ENCODE results near the gene XIRP1. TPM values are rescaled to one million over a fixed set of nuclear protein-coding genes. Genes with fewer than 3 reads are reported as not detected.
"Not testable (repeated sequence)": the region's sequence is repeated elsewhere in the genome, so short reads cannot be mapped to it uniquely, and the experiment has no call there.

Gene XIRP1
- total RNA-seq, 2 experiments from 2014 or later, result 0.62 to 0.72 TPM

DNA sequence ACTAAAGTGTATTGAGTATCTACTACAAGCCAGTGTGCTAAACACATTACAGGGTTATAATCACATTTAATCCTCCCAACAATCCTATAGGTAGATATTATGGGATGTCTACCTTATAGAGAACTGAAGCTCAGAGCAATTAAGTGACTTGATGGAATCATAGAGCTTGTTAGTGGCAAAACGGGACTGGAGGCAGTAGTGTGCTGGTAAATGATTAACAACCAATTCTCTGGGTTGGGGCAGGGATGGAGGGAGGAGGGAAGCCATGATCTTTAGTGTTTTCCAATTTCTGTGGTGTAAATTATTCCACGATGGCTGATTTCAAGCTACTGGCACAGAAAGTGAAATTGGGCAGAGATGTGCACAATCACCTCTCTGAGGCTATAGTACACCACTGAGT, 20.5 kb downstream of the XIRP1 start:
- intact Hi-C loops (cut with micrococcal nuclease), result no loop called here
- Mint-ChIP-seq H3K36me3 (ENCODE audit: low read depth) (peaks cover 3% of the 10 kb centered on the region), H3K4me3 (no peak overlapping the region), H3K27me3 (ENCODE audit: low read depth) (no peaks in the 10 kb centered on the region), H3K27ac (no peak overlapping the region), H3K9me3 (peaks cover 7% of the 10 kb centered on the region), H3K4me1 (ENCODE audit: low read depth) (peaks cover 22% of the 10 kb centered on the region)
- CTCF ChIA-PET, result interaction anchor here (1.2 to 2.3 kb wide), 3 partner anchors 10 to 116 kb away, joined by 4 to 8 read pairs (median 8); no protein-coding TSS in a partner anchor
- no peak for DNase-seq

DNA sequence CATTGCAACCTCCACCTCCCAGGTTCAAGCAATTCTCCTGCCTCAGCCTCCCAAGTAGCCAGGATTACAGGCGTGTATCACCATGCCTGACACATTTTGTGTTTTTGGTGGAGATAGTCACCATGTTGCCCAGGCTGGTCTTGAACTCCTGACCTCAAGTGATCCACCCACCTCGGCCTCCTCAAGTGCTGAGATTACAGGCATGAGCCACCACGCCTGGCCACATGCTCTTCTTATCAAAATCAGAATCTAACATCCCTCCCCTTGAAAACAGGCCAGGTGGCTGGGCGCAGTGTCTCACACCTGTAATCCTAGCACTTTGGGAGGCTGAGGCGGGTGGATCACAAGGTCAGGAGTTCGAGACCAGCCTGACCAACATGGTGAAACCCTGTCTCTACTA, 21.5 kb downstream of the XIRP1 start:
- CTCF ChIA-PET, result interaction anchor here (1.2 kb wide), 1 partner anchor 9 kb away, joined by 4 read pairs; no protein-coding TSS in a partner anchor
- not testable (repeated sequence) for H3K9me3 Mint-ChIP-seq
- H3K4me1 Mint-ChIP-seq (ENCODE audit: low read depth), result peaks cover 22% of the 10 kb centered on the region

DNA sequence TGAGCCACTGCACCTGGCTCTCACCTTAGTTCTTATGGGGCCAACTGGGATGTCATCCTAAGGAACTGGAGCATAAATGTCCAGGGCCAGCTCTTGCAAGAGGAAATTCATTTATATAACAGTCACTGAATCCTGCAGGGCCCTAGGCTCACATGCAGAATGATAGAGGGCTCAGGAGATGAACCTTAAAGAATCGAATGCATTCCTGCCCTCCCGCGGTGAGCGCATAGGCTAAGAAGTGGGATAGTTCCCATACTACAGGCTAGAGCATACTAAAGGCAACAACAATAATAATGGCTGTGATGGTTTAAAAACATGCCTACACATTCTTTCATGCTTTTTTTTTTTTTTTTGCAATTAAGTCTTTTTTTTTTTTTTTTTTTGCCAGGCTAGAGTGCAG, 21.9 kb downstream of the XIRP1 start:
- Mint-ChIP-seq H3K4me3 (no peak overlapping the region), H3K27me3 (ENCODE audit: low read depth) (no peaks in the 10 kb centered on the region), H3K36me3 (ENCODE audit: low read depth) (no peaks in the 10 kb centered on the region), H3K9me3 (peaks cover 2% of the 10 kb centered on the region), H3K27ac (no peak overlapping the region), H3K4me1 (ENCODE audit: low read depth) (peaks cover 19% of the 10 kb centered on the region)
- intact Hi-C loops (cut with micrococcal nuclease), result no loop called here
- no peak for DNase-seq
- CTCF ChIA-PET, result interaction anchor here (0.7 kb wide), 1 partner anchor 50 kb away, joined by 3 read pairs; no protein-coding TSS in a partner anchor

More for the DNA sequence above, 21.5 kb downstream of the XIRP1 start:
- H3K27ac Mint-ChIP-seq; intact Hi-C loops (cut with micrococcal nuclease); DNase-seq; H3K4me3 Mint-ChIP-seq; H3K27me3 Mint-ChIP-seq (ENCODE audit: low read depth); H3K36me3 Mint-ChIP-seq (ENCODE audit: low read depth): not testable (repeated sequence)

DNA sequence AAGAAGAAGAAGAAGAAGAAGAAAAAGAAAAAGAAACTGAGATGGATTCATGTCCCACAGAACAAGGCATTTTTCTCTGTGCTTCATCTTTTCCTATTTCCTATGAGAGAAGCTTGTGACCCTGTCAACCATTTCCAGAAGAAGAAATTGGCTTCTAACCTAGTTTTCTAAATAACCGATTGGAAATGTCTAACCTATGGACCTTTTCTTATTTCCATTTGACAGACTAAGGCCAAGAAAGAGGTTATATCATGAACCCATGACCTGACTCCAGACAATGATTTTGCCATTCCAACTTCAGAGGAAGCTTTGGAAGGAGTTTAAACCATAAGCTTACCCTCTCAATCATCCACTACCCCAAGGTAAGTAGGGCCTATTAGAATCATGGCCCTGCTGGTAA, 22.7 kb downstream of the XIRP1 start:
- CTCF ChIA-PET, result interaction anchor here (0.7 to 0.8 kb wide), 2 partner anchors 47 to 49 kb away, joined by 3 to 4 read pairs; no protein-coding TSS in a partner anchor
- peaks cover 20% of the 10 kb centered on the region for H3K4me1 Mint-ChIP-seq (ENCODE audit: low read depth)
- peaks cover under 1% of the 10 kb centered on the region for H3K9me3 Mint-ChIP-seq
- H3K36me3 Mint-ChIP-seq (ENCODE audit: low read depth), result no peaks in the 10 kb centered on the region
- H3K4me3 Mint-ChIP-seq, result no peak overlapping the region
- DNase-seq, result no peak
- intact Hi-C loops (cut with micrococcal nuclease), result no loop called here
- no peaks in the 10 kb centered on the region for H3K27me3 Mint-ChIP-seq (ENCODE audit: low read depth)
- H3K27ac Mint-ChIP-seq, result no peak overlapping the region

DNA sequence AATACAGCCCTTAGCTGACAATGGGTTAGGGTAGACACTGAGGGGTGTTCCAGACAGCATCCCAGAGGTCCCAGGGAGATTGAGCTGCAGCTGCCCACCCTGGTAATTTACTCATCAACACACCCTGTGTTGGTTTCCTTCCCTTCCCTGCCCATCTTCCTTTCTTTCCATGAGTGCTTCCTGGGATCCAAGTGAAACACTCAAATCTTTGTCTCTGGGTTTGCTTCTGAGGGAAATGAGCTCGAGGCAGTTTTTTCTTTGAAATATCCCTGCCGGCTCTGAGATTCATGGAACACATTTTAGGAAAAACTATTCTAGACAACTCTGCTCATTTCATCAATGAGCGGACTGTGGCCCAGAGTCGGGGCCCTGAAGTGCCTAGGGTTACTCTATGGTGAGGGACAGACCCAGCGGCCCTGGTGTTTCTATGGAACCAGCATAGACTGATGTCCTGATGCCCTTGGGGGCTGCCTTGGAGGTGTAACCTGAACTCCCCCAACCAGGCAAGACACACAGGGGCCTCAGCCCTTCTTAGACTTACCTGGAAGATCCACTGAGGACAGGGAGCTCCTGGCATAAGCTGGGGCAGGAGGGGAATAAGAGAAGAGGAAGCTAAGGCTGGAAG, 24.1 kb downstream of the XIRP1 start:
- H3K27ac Mint-ChIP-seq, result no peak overlapping the region
- H3K4me3 Mint-ChIP-seq, result no peak overlapping the region
- peaks cover 20% of the 10 kb centered on the region for H3K4me1 Mint-ChIP-seq (ENCODE audit: low read depth)
- intact Hi-C loops (cut with micrococcal nuclease), result no loop called here
- CTCF ChIA-PET, result interaction anchor here (0.7 kb wide), 1 partner anchor 54 kb away, joined by 3 read pairs; no protein-coding TSS in a partner anchor
- H3K9me3 Mint-ChIP-seq, result no peaks in the 10 kb centered on the region
- no peaks in the 10 kb centered on the region for H3K27me3 Mint-ChIP-seq (ENCODE audit: low read depth)
- H3K36me3 Mint-ChIP-seq (ENCODE audit: low read depth), result no peaks in the 10 kb centered on the region
- DNase-seq, result no peak

DNA sequence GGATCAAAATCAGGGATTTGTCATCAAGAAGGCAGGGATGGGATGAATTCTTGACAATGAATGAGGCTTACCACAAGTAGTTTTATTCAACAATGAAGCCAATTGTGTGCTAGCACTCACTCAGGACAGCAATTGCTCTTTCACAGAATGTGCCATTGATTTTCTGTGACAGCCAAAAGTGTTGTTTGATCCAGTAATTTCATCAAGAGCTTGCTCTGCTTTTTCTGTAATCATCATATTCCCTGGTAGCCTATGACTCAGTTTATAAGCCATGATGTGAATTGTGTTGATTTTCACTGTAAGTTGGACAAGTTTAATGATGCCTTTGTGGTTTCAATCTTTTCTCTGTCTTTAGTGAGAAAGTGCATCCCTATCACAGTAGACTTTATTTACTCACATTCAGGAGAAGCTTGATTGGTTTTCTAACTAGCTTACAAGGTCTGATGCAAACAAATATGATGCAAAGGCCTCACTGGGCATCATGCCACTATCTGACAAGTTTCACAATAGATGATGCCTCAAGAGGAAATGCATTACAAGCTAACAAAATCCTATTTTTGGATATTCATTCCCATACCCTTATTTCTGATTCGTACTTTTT, 25.4 kb downstream of the XIRP1 start:
- no peaks in the 10 kb centered on the region for H3K27me3 Mint-ChIP-seq (ENCODE audit: low read depth)
- no peaks in the 10 kb centered on the region for H3K36me3 Mint-ChIP-seq (ENCODE audit: low read depth)
- CTCF ChIA-PET, result interaction anchor here (0.8 to 1.5 kb wide), 2 partner anchors 23 to 40 kb away, joined by 3 read pairs; no protein-coding TSS in a partner anchor
- peaks cover 18% of the 10 kb centered on the region for H3K4me1 Mint-ChIP-seq (ENCODE audit: low read depth)
- intact Hi-C loops (cut with micrococcal nuclease), result no loop called here
- H3K4me3 Mint-ChIP-seq, result no peak overlapping the region
- peak overlapping the region; percentile 11 for H3K27ac Mint-ChIP-seq
- DNase-seq, result no peak
- no peaks in the 10 kb centered on the region for H3K9me3 Mint-ChIP-seq

DNA sequence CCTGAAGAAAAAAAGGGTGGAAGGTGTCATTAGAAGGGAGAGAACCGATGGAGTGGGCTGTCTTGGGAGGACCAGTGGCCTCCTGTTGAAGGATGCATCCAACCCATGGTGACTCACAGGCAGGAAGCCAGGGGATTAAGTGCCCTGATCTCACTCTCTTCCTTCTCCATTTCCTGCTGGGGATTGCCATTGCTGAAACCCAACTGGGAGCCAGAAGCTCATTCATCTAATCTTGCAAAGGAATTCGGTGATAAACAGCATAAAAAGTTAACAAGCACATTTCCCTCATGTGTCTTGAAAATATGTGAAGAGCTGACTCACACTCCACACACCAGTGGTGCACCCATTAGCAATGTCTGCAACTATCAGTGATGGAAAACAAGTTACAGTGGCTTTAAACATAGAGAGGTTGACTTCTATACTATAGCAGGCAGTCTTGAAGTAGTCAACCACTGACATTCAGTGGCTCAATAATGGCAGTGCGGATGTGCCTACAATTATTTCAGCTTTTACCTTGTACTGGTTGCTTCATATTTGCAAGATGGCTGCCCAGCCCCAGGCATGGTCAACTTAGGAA, 26.2 kb downstream of the XIRP1 start:
- DNase-seq, result no peak
- CTCF ChIA-PET, result interaction anchor here (1.2 to 1.5 kb wide), 2 partner anchors 15 to 24 kb away, joined by 3 read pairs; no protein-coding TSS in a partner anchor
- Mint-ChIP-seq H3K27me3 (ENCODE audit: low read depth) (no peaks in the 10 kb centered on the region), H3K4me1 (ENCODE audit: low read depth) (peaks cover 18% of the 10 kb centered on the region), H3K9me3 (no peaks in the 10 kb centered on the region), H3K36me3 (ENCODE audit: low read depth) (no peaks in the 10 kb centered on the region), H3K27ac (peak overlapping the region; percentile 11), H3K4me3 (no peak overlapping the region)
- intact Hi-C loops (cut with micrococcal nuclease), result no loop called here

DNA sequence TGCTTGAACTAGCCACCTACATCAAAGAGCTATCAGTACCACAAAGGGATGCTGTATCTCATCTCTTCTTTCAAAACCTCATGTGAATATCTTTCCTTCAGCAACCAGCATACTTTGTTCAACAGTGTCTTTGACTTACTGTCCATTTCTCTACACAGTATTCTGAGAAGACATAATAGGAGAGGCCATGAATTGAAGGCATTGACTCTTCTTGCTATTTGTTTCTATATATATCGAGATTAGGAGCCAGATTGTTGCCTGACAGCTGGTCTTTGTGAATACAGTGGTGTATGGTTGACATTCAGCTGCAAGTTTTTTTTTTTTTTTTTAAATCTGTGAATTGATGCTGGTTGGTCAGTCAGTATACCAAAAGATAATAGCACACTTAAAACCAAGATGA, 26.9 kb downstream of the XIRP1 start:
- CTCF ChIA-PET, result interaction anchor here (1.2 to 1.5 kb wide), 2 partner anchors 15 to 25 kb away, joined by 3 read pairs; no protein-coding TSS in a partner anchor
- Mint-ChIP-seq H3K27me3 (ENCODE audit: low read depth) (no peaks in the 10 kb centered on the region), H3K4me3 (no peak overlapping the region), H3K36me3 (ENCODE audit: low read depth) (no peaks in the 10 kb centered on the region), H3K27ac (no peak overlapping the region), H3K4me1 (ENCODE audit: low read depth) (peaks cover 18% of the 10 kb centered on the region), H3K9me3 (no peaks in the 10 kb centered on the region)
- DNase-seq, result no peak
- intact Hi-C loops (cut with micrococcal nuclease), result no loop called here

DNA sequence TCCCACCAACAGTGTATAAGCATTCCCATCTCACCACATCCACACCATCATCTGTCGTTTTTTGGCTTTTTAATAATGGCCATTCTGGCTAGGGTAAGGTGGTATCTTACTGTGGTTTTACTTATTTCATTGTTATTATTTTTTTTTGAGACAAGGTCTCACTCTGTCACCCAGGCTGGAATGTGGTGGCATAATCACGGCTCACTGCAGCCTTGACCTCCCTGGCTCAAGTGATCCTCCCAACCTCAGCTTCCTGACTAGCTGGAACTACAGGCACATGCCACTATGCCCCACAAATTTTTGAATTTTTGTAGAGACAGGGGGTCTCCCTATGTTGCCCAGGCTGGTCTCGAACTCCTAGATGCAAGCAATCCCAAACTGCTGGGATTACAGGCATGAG, 28.0 kb downstream of the XIRP1 start:
- no peaks in the 10 kb centered on the region for H3K36me3 Mint-ChIP-seq (ENCODE audit: low read depth)

DNA sequence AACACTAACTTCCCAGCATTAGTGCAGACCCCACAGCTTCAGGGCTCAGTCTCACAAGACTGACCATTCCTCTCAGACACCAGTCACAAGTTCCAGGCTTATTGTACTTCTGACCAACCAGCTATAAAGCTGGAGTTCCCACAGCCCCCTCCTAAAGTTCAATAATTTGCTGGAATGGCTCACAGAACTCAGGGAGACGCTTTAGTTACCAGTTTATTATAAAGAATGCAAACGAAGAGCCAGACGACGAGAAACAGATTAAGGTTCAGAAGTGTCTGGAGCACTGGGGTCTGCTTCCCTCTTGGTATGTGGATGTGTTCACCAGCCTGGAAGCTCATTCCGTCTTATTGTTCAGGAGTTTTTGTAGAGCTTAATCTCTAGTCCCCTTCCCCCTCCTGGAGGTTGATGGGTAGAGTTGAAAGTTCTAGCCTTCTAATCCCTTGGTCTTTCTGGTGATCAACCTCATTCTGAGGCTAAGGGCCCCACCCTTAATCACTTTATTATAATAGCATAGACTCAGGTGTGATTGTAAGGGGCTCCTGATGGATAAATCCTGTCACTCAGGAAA, 34.2 kb downstream of the XIRP1 start:
- Mint-ChIP-seq H3K4me3 (no peak overlapping the region), H3K9me3 (no peaks in the 10 kb centered on the region), H3K27ac (no peak overlapping the region), H3K27me3 (ENCODE audit: low read depth) (no peaks in the 10 kb centered on the region), H3K36me3 (ENCODE audit: low read depth) (no peaks in the 10 kb centered on the region), H3K4me1 (ENCODE audit: low read depth) (peaks cover 11% of the 10 kb centered on the region)
- CTCF ChIA-PET, result interaction anchor here (1.0 to 1.3 kb wide), 3 partner anchors 15 to 50 kb away, joined by 3 read pairs; no protein-coding TSS in a partner anchor
- DNase-seq, result no peak
- intact Hi-C loops (cut with micrococcal nuclease), result no loop called here

More for the DNA sequence above, 28.0 kb downstream of the XIRP1 start:
- Mint-ChIP-seq H3K4me1 (ENCODE audit: low read depth) (peaks cover 15% of the 10 kb centered on the region), H3K27ac (no peak overlapping the region), H3K9me3 (no peaks in the 10 kb centered on the region), H3K27me3 (ENCODE audit: low read depth) (no peaks in the 10 kb centered on the region), H3K4me3 (no peak overlapping the region)
- CTCF ChIA-PET, result no interaction called here
- intact Hi-C loops (cut with micrococcal nuclease), result no loop called here
- no peak for DNase-seq

DNA sequence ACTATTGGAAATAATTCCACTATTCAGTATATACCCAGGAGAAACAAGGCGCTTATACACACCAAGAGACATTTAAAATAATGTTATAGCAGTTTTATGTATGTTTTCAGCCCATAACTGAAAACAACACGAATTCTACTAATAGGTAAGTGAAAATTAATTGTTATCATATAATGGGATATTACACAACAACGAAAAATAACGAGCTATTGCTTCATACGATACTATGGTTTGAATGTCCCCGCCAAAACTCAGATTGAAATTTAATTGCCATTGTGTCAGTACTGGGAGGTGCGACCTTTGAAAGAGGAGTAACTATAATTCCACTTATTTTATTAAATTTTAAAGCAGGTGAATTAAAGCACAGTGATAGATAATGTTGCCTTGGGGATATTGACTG, 35.0 kb downstream of the XIRP1 start:
- DNase-seq, result no peak
- intact Hi-C loops (cut with micrococcal nuclease), result no loop called here
- no peaks in the 10 kb centered on the region for H3K9me3 Mint-ChIP-seq
- H3K27me3 Mint-ChIP-seq (ENCODE audit: low read depth), result no peaks in the 10 kb centered on the region
- peaks cover 4% of the 10 kb centered on the region for H3K36me3 Mint-ChIP-seq (ENCODE audit: low read depth)
- CTCF ChIA-PET, result interaction anchor here (1.3 kb wide), 1 partner anchor 21 kb away, joined by 3 read pairs; no protein-coding TSS in a partner anchor
- H3K4me1 Mint-ChIP-seq (ENCODE audit: low read depth), result peaks cover 11% of the 10 kb centered on the region
- H3K27ac Mint-ChIP-seq, result no peak overlapping the region
- no peak overlapping the region for H3K4me3 Mint-ChIP-seq

DNA sequence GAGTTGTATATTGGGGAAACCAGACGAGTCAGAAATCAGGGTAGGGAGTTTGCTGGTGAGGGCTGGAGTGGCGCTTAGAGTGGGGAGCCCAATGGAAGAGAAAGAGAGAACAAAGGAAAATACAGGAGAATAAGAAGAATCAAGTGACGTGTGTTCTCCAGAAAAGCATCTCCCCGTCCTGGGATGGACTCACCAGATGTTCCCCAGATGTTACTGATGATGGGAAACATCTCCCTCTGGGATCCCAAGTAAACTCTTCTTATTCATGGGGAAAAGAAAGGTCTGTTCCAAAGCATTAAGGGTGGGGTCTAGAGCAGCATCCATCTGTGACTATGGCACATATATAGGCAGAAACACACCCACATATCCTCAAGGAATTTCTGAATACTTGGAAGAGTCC, 36.0 kb downstream of the XIRP1 start:
- no peak overlapping the region for H3K27ac Mint-ChIP-seq
- CTCF ChIA-PET, result interaction anchor here (0.6 kb wide), 1 partner anchor 131 kb away, joined by 3 read pairs; no protein-coding TSS in a partner anchor

More for the DNA sequence above, 36.0 kb downstream of the XIRP1 start:
- H3K27me3 Mint-ChIP-seq (ENCODE audit: low read depth), result no peaks in the 10 kb centered on the region
- no peak overlapping the region for H3K4me3 Mint-ChIP-seq
- intact Hi-C loops (cut with micrococcal nuclease), result no loop called here
- H3K4me1 Mint-ChIP-seq (ENCODE audit: low read depth), result peaks cover 11% of the 10 kb centered on the region
- no peaks in the 10 kb centered on the region for H3K9me3 Mint-ChIP-seq
- no peak for DNase-seq
- H3K36me3 Mint-ChIP-seq (ENCODE audit: low read depth), result peaks cover 13% of the 10 kb centered on the region
